Astrocyte (in vitro differentiated cells and primary cell): ENCODE results near the gene UVRAG. TPM values are rescaled to one million over a fixed set of nuclear protein-coding genes. Genes with fewer than 3 reads are reported as not detected.

Experiments used
- DNase-seq: peaks from one replicate; pipeline ENCODE4 v3.0.0-alpha.2; 2010; ENCODE audit warnings: low read depth
- FAIRE-seq: peaks from 2 replicates; lab custom pipeline; 2011; peaks lifted over from hg19 to GRCh38; lab: Jason Lieb, UNC
- H2AFZ ChIP-seq: 2 replicates; pipeline ENCODE4 v1.6.0; 2012; ENCODE audit warnings: low read depth, low read length, inconsistent platforms
- H3K27ac ChIP-seq: 2 replicates; pipeline ENCODE4 v1.5.1; 2011; ENCODE audit warnings: low read depth, low read length, inconsistent platforms
- H3K27me3 ChIP-seq: 2 replicates; pipeline ENCODE4 v1.6.0; 2011; ENCODE audit warnings: low read length, inconsistent platforms; ENCODE audit not compliant: insufficient read depth
- H3K36me3 ChIP-seq: 2 replicates; pipeline ENCODE4 v1.5.1; 2011; ENCODE audit warnings: low read length, inconsistent platforms; ENCODE audit not compliant: insufficient read depth
- H3K4me1 ChIP-seq: 2 replicates; pipeline ENCODE4 v1.5.1; 2011; ENCODE audit warnings: low read length, inconsistent platforms; ENCODE audit not compliant: insufficient read depth
- H3K4me2 ChIP-seq: 2 replicates; pipeline ENCODE4 v1.6.0; 2012; ENCODE audit warnings: low read length, inconsistent platforms
- H3K4me3 ChIP-seq: 2 replicates; pipeline ENCODE4 v1.5.1; 2011; ENCODE audit warnings: low read depth, mild to moderate bottlenecking, low read length, inconsistent platforms; ENCODE audit not compliant: insufficient read depth
- H3K79me2 ChIP-seq: 2 replicates; pipeline ENCODE4 v1.6.0; 2012; ENCODE audit warnings: mild to moderate bottlenecking, low read length, inconsistent platforms; ENCODE audit not compliant: insufficient read depth
- H3K9ac ChIP-seq: 2 replicates; pipeline ENCODE4 v1.6.0; 2012; ENCODE audit warnings: mild to moderate bottlenecking, low read length, inconsistent platforms
- H3K9me3 ChIP-seq: 2 replicates; pipeline ENCODE4 v1.5.1; 2012; ENCODE audit warnings: low read depth, mild to moderate bottlenecking, low read length, inconsistent platforms; ENCODE audit not compliant: insufficient read depth
- H4K20me1 ChIP-seq: 2 replicates; pipeline ENCODE4 v1.6.0; 2012; ENCODE audit warnings: low read length, inconsistent platforms; ENCODE audit not compliant: insufficient read depth
- H3K27ac Mint-ChIP-seq: one replicate; pipeline ENCODE4 v1.8.0; 2021; ENCODE audit warnings: mild to moderate bottlenecking, mixed read lengths; ENCODE audit not compliant: unreplicated experiment
- H3K27me3 Mint-ChIP-seq: one replicate; pipeline ENCODE4 v1.8.0; 2021; ENCODE audit warnings: low read depth, mixed read lengths; ENCODE audit not compliant: unreplicated experiment
- H3K36me3 Mint-ChIP-seq: one replicate; pipeline ENCODE4 v1.8.0; 2021; ENCODE audit warnings: low read depth, mixed read lengths; ENCODE audit not compliant: unreplicated experiment
- H3K4me1 Mint-ChIP-seq: one replicate; pipeline ENCODE4 v1.8.0; 2021; ENCODE audit warnings: low read depth, mixed read lengths; ENCODE audit not compliant: unreplicated experiment
- H3K4me3 Mint-ChIP-seq: one replicate; pipeline ENCODE4 v1.8.0; 2021; ENCODE audit warnings: mild to moderate bottlenecking, moderate library complexity, mixed read lengths; ENCODE audit not compliant: unreplicated experiment
- H3K9me3 Mint-ChIP-seq: one replicate; pipeline ENCODE4 v1.8.0; 2021; ENCODE audit warnings: mild to moderate bottlenecking, mixed read lengths; ENCODE audit not compliant: unreplicated experiment
- CTCF ChIP-seq: IDR thresholded peaks from 2 replicates; pipeline ENCODE4 v1.5.1; 2011; ENCODE audit warnings: low read depth, mild to moderate bottlenecking, inconsistent platforms, low read length, moderate library complexity; ENCODE audit not compliant: insufficient read depth
- EZH2 ChIP-seq: IDR thresholded peaks from 2 replicates; pipeline ENCODE4 v1.6.1; 2012; ENCODE audit warnings: mild to moderate bottlenecking, low read length, inconsistent platforms; ENCODE audit not compliant: insufficient read depth
- total RNA-seq: library from RNA; stranded (reverse); gene quantifications from 2 replicates; pipeline ENCODE4 v1.2.1, GENCODE V29; 2021

UVRAG gene
- total RNA-seq, 1 donor from 2014 or later = 15.3 TPM

GRCh38 chr11:76120513-76121101 lies 305.6 kb downstream of the UVRAG start:
- Histone ChIP-seq H2AFZ (no peak overlapping the region), H3K9me3 (no peaks in the 10 kb centered on the region), H3K27ac (no peak overlapping the region), H4K20me1 (no peaks in the 10 kb centered on the region), H3K4me3 (no peak overlapping the region), H3K36me3 (peaks cover 4% of the 10 kb centered on the region), H3K79me2 (no peaks in the 10 kb centered on the region), H3K4me2 (peak overlapping the region; percentile 36), H3K9ac (no peak overlapping the region), H3K4me1 (peaks cover 6% of the 10 kb centered on the region), H3K27me3 (no peaks in the 10 kb centered on the region)
- FAIRE-seq (no peak), DNase-seq (no peak)
- no peaks in the 10 kb centered on the region for H3K9me3 Mint-ChIP-seq
- no peaks in the 10 kb centered on the region for H3K27me3 Mint-ChIP-seq
- H3K4me3 Mint-ChIP-seq = no peak overlapping the region
- peaks cover 6% of the 10 kb centered on the region for H3K36me3 Mint-ChIP-seq
- TF ChIP-seq CTCF (no peak), EZH2 (no peak)
- no peak overlapping the region for H3K27ac Mint-ChIP-seq
- H3K4me1 Mint-ChIP-seq = peaks cover 19% of the 10 kb centered on the region

- H3K36me3 Mint-ChIP-seq = no peaks in the 10 kb centered on the region
- Histone ChIP-seq H4K20me1 (no peaks in the 10 kb centered on the region), H3K9me3 (no peaks in the 10 kb centered on the region), H3K4me2 (no peak overlapping the region), H3K79me2 (no peaks in the 10 kb centered on the region), H3K4me1 (peaks cover 6% of the 10 kb centered on the region), H3K4me3 (no peak overlapping the region), H3K27me3 (no peaks in the 10 kb centered on the region), H3K9ac (no peak overlapping the region), H3K27ac (no peak overlapping the region), H3K36me3 (no peaks in the 10 kb centered on the region), H2AFZ (no peak overlapping the region)
- no peaks in the 10 kb centered on the region for H3K9me3 Mint-ChIP-seq
- no peak for DNase-seq
- peaks cover 19% of the 10 kb centered on the region for H3K4me1 Mint-ChIP-seq
- H3K4me3 Mint-ChIP-seq = no peak overlapping the region
- no peaks in the 10 kb centered on the region for H3K27me3 Mint-ChIP-seq
- TF ChIP-seq CTCF (no peak), EZH2 (no peak)
- no peak overlapping the region for H3K27ac Mint-ChIP-seq
- no peak for FAIRE-seq
These were observed 308.2 kb downstream of the UVRAG start for GRCh38 chr11:76123248-76123647.

GRCh38 chr11:76124905-76125770 lies 310.1 kb downstream of the UVRAG start:
- no peaks in the 10 kb centered on the region for H3K27me3 ChIP-seq
- no peaks in the 10 kb centered on the region for H3K36me3 ChIP-seq
- peak overlapping the region; percentile 19 for H3K27ac Mint-ChIP-seq
- no peak overlapping the region for H3K4me3 ChIP-seq
- no peaks in the 10 kb centered on the region for H3K27me3 Mint-ChIP-seq
- peaks cover 19% of the 10 kb centered on the region for H3K4me1 Mint-ChIP-seq
- no peaks in the 10 kb centered on the region for H3K36me3 Mint-ChIP-seq
- no peaks in the 10 kb centered on the region for H3K79me2 ChIP-seq
- FAIRE-seq (no peak), DNase-seq (no peak)
- H3K9me3 Mint-ChIP-seq = no peaks in the 10 kb centered on the region
- peaks cover 6% of the 10 kb centered on the region for H3K4me1 ChIP-seq
- H2AFZ ChIP-seq = no peak overlapping the region
- no peak overlapping the region for H3K4me2 ChIP-seq
- no peak overlapping the region for H3K9ac ChIP-seq
- no peaks in the 10 kb centered on the region for H3K9me3 ChIP-seq
- peaks cover 3% of the 10 kb centered on the region for H4K20me1 ChIP-seq
- H3K4me3 Mint-ChIP-seq = no peak overlapping the region
- no peak for TF ChIP-seq CTCF
- no peak for TF ChIP-seq EZH2
- H3K27ac ChIP-seq = no peak overlapping the region
